ENCODE results near the gene TTLL1. TPM values are rescaled to one million over a fixed set of nuclear protein-coding genes. Genes with fewer than 3 reads are reported as not detected.
A peak's percentile ranks its signal among the peaks of the same experiment; 100 is the strongest.

The TTLL1 gene
- total RNA-seq, 4 donors from 2014 or later: 1.8 to 7.2 (median 3.4) TPM

GRCh38 chr22:42991010-42991651 lies 98.1 kb downstream of the TTLL1 start:
- Histone ChIP-seq H3K9me3 (no peaks in the 10 kb centered on the region), H3K27ac (peak overlapping the region; percentile 4 to 66 (median 38)), H3K27me3 (no peaks in the 10 kb centered on the region), H3K4me1 (peaks cover 47 to 80% (median 48%) of the 10 kb centered on the region in 3 donors), H3K36me3 (no peaks in the 10 kb centered on the region), H3K4me3 (no peak overlapping the region)
- no peak for DNase-seq
- no peak for TF ChIP-seq POLR2A (IDR thresholded peaks at IDR 0.05)
- TF ChIP-seq CTCF (IDR thresholded peaks at IDR 0.05): no peak
- 69 to 75% methylated on average over 4 to 5 of the region's 5 CpGs for WGBS, 2 donors
- intact Hi-C loops (cut with DNase I): no loop called here

DNA sequence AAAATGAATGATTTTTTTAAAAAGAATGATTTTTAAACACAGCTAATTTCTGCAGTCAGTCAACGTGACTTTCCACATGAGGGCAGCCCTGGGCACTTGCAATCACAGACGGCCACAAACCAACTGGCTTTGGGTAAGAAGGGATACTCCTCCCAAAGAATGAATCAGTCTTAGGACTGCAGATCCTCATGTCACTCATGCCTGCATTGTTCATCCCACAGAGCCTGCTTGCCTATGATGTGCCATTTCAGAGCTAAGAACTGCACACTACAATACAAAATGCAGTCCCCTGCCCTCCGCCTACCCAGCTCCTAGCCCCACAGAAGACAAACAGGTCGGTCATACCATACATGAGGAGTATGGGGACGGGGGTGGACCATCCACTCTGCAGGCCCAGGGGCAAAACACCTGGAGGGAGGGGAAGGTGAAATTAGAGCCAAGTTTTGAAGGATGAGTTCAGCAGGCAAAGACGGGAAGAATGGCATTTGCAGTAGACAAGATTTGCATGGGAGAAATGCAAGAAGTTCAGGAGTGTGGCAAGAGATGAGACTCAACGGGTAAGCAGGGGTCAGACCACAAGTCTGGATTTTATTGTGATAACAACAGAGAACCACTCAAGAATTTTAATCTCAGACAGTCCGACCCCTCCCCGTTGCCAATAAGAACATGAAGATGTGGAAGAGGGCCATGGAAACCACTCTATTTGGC lies 98.9 kb downstream of the TTLL1 start:
- Histone ChIP-seq H3K9me3 (no peaks in the 10 kb centered on the region), H3K4me1 (peaks cover 38 to 80% (median 39%) of the 10 kb centered on the region in 3 donors), H3K27me3 (no peaks in the 10 kb centered on the region), H3K36me3 (no peaks in the 10 kb centered on the region), H3K4me3 (no peak overlapping the region), H3K27ac (peak overlapping the region in 3 of 4 donors; percentile 18 to 66 (median 59))
- no peak for DNase-seq
- intact Hi-C loops (cut with DNase I): no loop called here
- WGBS, 2 donors: 45 to 57% methylated on average over 7 to 8 of the region's 9 CpGs
- TF ChIP-seq CTCF (IDR thresholded peaks at IDR 0.05) (peak in 5 of 6 experiments; percentile 14 to 49 (median 18)), POLR2A (IDR thresholded peaks at IDR 0.05) (no peak)

Other genes starting within 250 kb of the TTLL1 start
- 10 to 100 TPM; 27.3 to 35.1 (median 30.5) TPM for gene ARFGAP3, start 232.1 kb downstream of the TTLL1 start, total RNA-seq
- gene PACSIN2, start 74.2 kb downstream of the TTLL1 start, total RNA-seq: 10 to 100 TPM; 25.8 to 46.0 (median 27.8) TPM
- gene BIK, start 21.4 kb upstream of the TTLL1 start, total RNA-seq: 10 to 100 TPM in 3 of 4 donors, 1 to 10 TPM in 1; 6.1 to 15.6 (median 13.5) TPM
- gene MCAT, start 54.0 kb upstream of the TTLL1 start, total RNA-seq: 10 to 100 TPM; 17.1 to 26.7 (median 22.1) TPM
- gene TSPO, start 62.2 kb upstream of the TTLL1 start, total RNA-seq: 1,000 to 10,000 TPM in 1 of 4 donors, 100 to 1,000 TPM in 3; 737 to 1,827 (median 875) TPM
- 100 to 1,000 TPM; 109 to 211 (median 122) TPM for gene TTLL12, start 97.7 kb upstream of the TTLL1 start, total RNA-seq

Measured in esophagus squamous epithelium (tissue), 5 donors.